HG03060 (cell line): ENCODE results near the gene PIK3CD.
"Not testable (repeated sequence)": the region's sequence is repeated elsewhere in the genome, so short reads cannot be mapped to it uniquely, and the experiment has no call there.

Source experiments
- ATAC-seq: cut with Tn5 transposase; IDR thresholded peaks from one replicate; pipeline ENCODE4 v1.9.1; 2021; ENCODE audit warnings: low read depth, moderate number of reproducible peaks; ENCODE audit not compliant: unreplicated experiment

The PIK3CD gene

GRCh38 chr1:9618909-9619679 is 32.4 kb upstream of the PIK3CD start:
- no peak for ATAC-seq

DNA sequence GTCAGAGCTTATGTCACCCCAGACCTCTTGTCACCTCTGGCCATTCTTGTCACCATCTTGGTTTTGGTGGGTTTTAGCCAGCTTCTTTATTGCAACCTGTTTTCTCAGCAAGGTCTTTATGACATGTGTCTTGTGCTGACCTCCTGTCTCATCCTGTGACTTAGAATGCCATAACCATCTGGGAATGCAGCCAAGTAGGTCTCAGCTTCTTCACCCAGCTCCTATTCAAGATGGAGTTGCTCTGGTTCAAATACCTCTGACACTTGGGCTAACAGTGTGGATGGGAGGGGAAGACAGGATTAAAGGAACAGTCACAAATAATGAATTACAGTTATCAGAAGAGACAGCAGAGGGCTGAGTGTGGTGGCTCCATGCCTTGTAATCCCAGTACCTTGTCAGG is 30.5 kb upstream of the PIK3CD start:
- ATAC-seq = no peak

GRCh38 chr1:9624081-9624480 is 27.4 kb upstream of the PIK3CD start:
- ATAC-seq = no peak

DNA sequence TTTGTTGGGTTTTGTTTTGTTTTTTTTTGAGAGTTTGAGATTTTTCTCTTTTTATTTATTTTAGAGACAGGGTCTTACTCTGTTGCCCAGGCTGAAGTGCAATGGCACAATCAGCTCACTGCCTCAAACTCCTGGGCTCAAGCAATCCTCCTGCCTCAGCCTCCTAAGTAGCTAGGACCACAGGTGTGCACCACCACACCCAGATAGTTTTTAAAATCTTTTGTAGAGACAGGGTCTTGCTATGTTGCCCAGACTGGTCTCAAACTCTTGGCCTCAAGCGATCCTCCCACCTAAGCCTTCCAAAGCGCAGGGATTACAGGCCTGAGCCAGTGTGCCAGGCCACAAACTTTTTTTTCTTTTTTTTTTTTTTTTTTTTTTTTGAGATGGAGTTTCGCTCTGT is 26.5 kb upstream of the PIK3CD start:
- ATAC-seq = not testable (repeated sequence)

DNA sequence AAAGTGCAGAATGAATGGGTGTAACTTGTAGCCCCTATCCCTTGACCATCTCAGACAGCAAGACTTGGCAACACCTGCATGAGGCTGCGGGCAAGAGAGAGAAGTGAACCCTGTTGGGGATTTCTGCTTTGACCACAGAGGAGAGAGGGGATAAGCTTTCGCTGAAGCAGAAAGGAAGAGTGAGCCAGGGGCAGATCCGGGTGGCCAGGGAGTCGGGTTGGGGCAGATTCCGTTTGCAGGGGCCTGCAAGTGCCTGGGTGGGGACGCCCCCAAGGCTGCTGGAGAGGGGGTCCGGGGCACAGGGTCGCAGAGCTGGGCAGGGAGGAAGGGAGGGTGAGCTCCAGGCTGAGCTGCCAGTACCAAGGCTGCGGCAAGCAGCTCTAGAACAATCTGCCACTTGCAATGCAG is 25.3 kb upstream of the PIK3CD start:
- peak; percentile 32 for ATAC-seq

DNA sequence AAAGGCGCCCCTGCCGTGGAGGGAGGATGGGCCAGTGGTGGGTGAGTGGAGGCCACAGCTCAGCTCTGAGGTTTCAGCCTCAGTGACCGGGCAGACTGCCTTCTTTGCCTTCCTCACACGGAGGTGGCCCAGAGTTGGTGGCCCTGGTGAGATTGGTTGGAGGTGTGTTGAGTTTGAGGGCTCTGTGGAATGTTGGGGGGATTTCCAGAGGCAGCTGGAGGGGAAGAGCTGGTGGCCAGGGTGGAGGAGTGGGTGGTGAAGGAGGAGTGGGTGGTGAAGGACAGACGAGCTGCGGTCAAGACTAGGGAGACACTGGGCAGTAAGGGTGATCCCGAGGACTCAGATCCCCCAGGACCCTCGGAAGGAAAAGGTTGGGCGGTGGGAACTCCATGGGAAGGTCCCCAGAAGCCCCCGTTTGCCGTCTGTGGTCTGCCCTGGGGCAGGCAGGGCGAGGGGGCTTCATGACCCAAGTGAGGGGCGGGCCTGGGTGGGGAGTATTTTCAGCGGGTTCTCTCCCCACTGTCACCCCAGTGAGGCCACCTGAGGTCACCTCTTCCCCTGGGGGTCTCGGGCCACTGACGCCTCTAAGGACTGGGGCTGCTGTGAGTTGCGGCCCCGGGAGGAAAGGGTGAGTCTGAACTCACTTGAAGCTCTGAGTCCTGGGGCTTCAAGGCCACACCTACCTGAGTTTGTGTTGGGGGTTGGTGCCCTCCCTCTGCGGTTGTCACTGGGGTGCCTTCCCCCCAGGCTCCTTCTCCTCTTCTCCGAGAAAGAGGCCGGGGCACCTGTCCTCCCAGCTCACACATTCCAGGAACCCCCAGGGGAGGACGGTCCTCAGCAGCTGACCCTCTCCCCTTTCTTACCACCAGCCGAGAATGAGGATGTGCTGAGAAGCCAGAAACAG is 22.7 kb upstream of the PIK3CD start:
- ATAC-seq = no peak

DNA sequence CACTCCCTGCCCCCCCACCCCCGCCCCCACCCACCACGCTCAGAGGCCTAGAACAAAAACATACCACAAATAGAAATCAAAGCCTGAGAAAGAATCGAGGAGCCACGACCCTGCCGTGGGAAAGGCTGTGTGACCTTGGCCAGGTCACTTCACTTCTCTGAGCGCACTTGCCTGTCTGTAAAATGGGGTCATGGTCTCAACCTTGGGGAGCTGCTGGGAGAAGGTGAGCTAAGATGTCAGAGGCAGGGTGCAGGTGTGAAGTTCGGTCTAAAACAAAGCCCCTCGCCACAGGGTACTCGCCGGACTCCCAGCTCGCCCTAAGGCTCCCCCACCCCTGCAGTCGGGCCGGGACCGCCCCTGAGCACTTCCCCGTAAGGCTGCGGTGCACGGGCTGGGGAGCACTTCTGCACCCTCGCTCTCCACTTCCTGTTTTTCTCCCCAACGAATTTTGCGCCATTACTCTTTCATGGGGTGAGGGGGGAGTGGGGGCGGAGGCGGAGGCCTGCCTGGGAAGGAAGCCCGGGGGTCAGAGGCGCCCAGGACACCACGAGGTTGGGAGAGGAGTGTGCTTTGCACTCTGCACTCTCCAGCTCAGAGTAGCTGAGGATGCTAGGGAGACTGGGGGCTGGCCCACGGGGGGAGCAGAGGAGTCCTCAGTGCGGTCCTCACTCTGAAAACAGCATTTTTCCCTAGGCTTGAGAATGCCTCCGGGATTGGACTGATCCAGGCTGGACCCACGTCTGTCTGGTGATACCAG is 21.9 kb upstream of the PIK3CD start:
- ATAC-seq = no peak

DNA sequence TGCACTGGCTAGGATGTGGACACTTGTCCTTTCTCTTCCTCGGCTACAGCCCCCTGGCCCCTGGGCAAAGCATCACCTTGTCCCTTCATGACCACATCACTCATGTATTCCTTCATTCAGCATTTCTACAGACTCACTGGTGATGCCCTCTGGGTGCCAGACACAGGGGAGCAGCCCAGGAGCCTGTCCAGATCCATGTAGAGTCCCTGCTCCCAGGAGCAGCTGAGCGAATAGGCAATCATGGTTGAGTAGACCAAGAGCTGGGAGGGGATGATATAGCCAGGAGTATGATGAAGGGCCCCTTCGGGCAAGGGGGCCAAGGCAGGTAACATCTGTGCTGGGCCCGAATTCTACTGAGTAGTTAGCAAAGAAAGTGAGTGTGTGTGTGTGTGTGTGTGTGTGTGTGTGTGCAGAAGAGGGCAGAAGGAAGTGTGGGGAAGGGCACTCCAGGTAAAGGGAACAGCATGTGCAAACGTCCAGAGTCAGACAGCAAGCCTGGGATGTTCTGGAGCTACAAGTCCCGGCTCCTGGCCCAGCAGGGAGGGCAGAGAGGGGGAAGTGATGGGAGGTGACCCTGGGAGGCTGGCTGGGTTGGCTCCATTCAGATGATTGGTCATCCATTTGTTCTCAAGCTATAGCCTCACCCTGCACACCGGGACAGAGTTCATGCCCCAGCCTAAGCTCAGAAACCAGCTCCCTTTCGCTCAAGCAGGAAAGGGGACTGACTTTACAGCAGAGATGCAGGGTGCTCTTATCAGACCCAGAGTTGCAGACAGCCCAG is 21.0 kb upstream of the PIK3CD start:
- ATAC-seq = no peak

GRCh38 chr1:9631613-9632012 is 19.9 kb upstream of the PIK3CD start:
- no peak for ATAC-seq

DNA sequence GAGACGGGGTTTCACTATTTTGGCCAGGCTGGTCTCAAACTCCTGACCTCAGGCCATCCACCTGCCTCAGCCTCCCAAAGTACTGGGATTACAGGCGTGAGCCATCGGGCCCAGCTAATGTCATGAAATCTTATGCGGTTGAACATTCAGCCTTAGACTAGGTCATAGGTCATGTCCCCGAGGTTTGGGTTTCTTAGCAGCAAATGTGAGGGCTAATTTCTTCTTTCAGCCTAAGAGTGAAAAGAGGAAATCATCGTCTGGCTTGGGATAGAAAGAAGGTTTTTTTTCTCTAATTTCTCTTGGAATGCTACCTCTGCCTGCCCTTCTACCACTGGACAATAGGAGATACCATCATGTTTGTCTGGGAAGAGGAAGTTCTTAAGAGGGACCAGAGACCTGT is 18.0 kb upstream of the PIK3CD start:
- ATAC-seq = no peak

DNA sequence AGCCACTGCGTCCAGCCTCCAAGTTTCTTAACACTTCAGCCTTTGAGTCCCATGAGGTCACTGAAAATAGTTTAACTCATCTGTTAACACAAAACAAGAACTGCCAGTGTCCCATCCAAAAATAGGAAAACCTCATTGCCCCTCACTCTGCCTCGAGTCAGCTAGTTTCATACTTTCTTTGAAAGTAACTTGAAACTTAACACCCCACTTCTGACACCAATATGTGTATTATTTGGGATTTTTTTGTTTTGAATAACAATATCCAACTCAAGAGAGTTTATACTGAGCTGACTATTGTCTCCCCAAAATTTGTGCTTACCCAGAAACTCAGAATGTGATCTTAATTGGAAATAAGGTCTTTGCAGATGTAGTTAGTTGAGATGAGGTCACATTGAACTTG is 16.9 kb upstream of the PIK3CD start:
- no peak for ATAC-seq

DNA sequence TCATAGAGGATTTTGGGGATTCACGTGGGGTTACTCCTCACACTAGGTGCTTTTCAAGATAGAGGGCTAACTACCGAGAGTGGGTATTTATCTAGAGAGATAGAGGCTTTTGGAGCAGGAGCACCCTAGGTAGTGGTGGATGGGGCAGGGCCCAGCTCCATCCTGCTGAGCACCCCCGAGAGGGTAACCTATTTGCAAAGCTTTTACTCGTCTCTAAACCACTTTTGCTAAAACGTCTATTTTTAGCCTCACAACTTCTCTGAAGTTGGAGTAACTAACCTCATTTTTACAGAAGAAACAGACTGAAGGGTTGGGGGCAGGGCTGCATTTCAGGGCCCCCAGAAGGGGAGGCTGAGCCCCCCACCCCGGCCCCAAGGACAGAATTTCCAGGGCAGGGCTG is 12.3 kb upstream of the PIK3CD start:
- no peak for ATAC-seq

- ATAC-seq = no peak
Measured at GRCh38 chr1:9643351-9644256, 7.9 kb upstream of the PIK3CD start.

GRCh38 chr1:9646037-9646436 is 5.5 kb upstream of the PIK3CD start:
- ATAC-seq = no peak

DNA sequence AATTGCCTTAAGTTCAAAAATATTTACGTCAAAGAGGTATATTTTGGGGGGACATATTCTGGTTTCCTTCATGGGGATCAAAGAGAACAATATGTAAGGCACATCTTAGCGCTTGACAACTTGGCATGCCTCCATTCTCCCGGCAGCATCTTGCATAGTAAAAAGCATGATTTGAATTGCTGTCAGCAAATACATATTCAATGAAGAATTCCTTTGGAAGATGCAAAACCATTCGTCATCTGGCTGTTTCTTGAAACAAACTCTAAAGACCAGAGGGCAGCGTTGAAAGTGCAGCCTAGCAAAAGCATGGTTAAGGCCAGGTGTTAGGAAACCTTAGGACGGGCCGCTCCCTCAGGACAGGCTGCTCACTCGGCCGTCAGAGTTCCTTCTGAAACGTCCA is 3.4 kb upstream of the PIK3CD start:
- no peak for ATAC-seq

GRCh38 chr1:9649769-9650168 is 1.8 kb upstream of the PIK3CD start:
- ATAC-seq = no peak

DNA sequence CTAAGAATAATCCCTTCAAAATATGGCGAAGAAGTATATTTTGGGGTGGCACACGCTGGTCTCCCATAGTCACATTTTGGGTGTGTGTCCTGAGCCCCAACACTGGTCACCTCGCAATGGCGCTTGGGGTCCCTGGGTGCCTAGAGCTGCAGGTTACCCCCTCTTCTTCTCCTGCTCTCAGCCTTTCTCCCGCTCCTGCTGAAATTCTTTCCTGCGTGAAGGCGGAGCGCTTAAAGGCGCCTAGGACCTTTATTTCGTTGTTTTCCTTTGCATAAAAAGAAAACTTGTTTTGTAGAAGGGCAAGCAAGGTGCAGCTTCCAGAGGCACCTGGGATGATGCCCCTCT is 339 bp upstream of the PIK3CD start:
- ATAC-seq = no peak

GRCh38 chr1:9652379-9653209 is 1.1 kb downstream of the PIK3CD start:
- ATAC-seq = no peak

DNA sequence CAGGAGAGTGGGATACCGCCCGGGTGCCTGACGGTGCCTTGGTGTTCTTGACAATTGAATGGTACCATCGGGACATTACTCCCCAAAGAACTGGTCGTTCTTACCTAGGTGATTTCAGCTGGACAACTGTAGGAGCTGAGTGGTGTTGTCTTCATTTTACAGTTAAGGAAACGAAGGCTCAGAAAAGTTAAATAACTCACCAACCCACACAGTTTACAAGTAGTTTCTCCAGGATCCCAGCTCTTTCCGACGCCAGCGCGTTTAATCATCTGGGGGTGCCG is 1.6 kb downstream of the PIK3CD start:
- no peak for ATAC-seq
